AG04450 (cell line): ENCODE measurements around the gene ADH7. TPM values are rescaled to one million over a fixed set of nuclear protein-coding genes. Genes with fewer than 3 reads are reported as not detected.

Experiments
- CTCF ChIA-PET: fragments of 300-600, 350-600 bp; formaldehyde crosslinking; extraction: SDS; loops from one replicate; lab custom pipeline; 2022; ENCODE audit warnings: antibody characterized with exemption, inconsistent platforms; lab: Charles Lee
- POLR2A ChIA-PET: fragments of 350-600 bp; formaldehyde crosslinking; extraction: SDS; loops from one replicate; lab custom pipeline; 2021; ENCODE audit warnings: antibody characterized with exemption, inconsistent platforms; lab: Yijun Ruan, JAX
- DNase-seq: peaks from one replicate; pipeline ENCODE4 v3.0.0-alpha.2; 2011; ENCODE audit warnings: low read depth, low spot score
- H3K27ac ChIP-seq: one replicate; pipeline ENCODE4 v1.5.1; 2012; ENCODE audit warnings: low read depth, low read length, control low read depth
- H3K27me3 ChIP-seq: one replicate; pipeline ENCODE4 v1.6.0; 2012; ENCODE audit warnings: low read length; ENCODE audit not compliant: control insufficient read depth, insufficient read depth
- H3K4me3 ChIP-seq: 2 replicates; pipeline ENCODE4 v1.5.1; 2011; ENCODE audit warnings: mild to moderate bottlenecking, low read depth, low read length, control low read depth
- H3K9me3 ChIP-seq: 2 replicates; pipeline ENCODE4 v1.5.1; 2012; ENCODE audit warnings: low read length; ENCODE audit not compliant: control insufficient read depth, insufficient read depth
- CTCF ChIP-seq: IDR thresholded peaks from 2 replicates; pipeline ENCODE4 v1.5.1; 2011; ENCODE audit warnings: low read depth, low read length, control low read depth, inconsistent platforms
- polyA plus RNA-seq: library from polyadenylated mRNA; depleted of rRNA; stranded (reverse); fragments of >200 nt; gene quantifications from 2 replicates; pipeline ENCODE4 v1.2.3, GENCODE V29; 2011

Gene ADH7
- polyA plus RNA-seq, 1 experiment, result not detected

GRCh38 chr4:99413140-99413539 is 22.0 kb downstream of the ADH7 start:
- ChIA-PET POLR2A (no interaction called here), CTCF (interaction anchor here (3.2 kb wide), 1 partner anchor 50 kb away, joined by 14 read pairs; no protein-coding TSS in a partner anchor)
- TF ChIP-seq CTCF, result no peak
- H3K27me3 ChIP-seq, result peaks cover 2% of the 10 kb centered on the region
- no peak overlapping the region for H3K4me3 ChIP-seq
- H3K27ac ChIP-seq, result no peak overlapping the region
- DNase-seq, result no peak
- no peaks in the 10 kb centered on the region for H3K9me3 ChIP-seq

- POLR2A ChIA-PET, result no interaction called here
- Histone ChIP-seq H3K27me3 (peaks cover 2% of the 10 kb centered on the region), H3K27ac (no peak overlapping the region), H3K4me3 (no peak overlapping the region), H3K9me3 (no peaks in the 10 kb centered on the region)
- no peak for TF ChIP-seq CTCF
- no peak for DNase-seq
- CTCF ChIA-PET, result interaction anchor here (0.7 to 10.8 kb wide), 8 partner anchors 34 to 944 kb away, joined by 3 to 122 read pairs (median 5); no protein-coding TSS in a partner anchor
These were observed 24.1 kb downstream of the ADH7 start for GRCh38 chr4:99411041-99411440.

- Histone ChIP-seq H3K27me3 (peaks cover 2% of the 10 kb centered on the region), H3K9me3 (no peaks in the 10 kb centered on the region), H3K27ac (no peak overlapping the region), H3K4me3 (no peak overlapping the region)
- DNase-seq, result no peak
- ChIA-PET CTCF (interaction anchor here (0.6 to 10.8 kb wide), 6 partner anchors 33 to 943 kb away, joined by 4 to 122 read pairs (median 6); no protein-coding TSS in a partner anchor), POLR2A (no interaction called here)
- no peak for TF ChIP-seq CTCF
These were observed 25.1 kb downstream of the ADH7 start for GRCh38 chr4:99410075-99410474.

GRCh38 chr4:99408346-99408745 is 26.8 kb downstream of the ADH7 start:
- Histone ChIP-seq H3K27ac (no peak overlapping the region), H3K4me3 (no peak overlapping the region), H3K9me3 (no peaks in the 10 kb centered on the region), H3K27me3 (peaks cover 2% of the 10 kb centered on the region)
- TF ChIP-seq CTCF, result no peak
- CTCF ChIA-PET, result interaction anchor here (0.9 to 10.8 kb wide), 2 partner anchors 204 to 207 kb away, joined by 3 to 122 read pairs; no protein-coding TSS in a partner anchor
- POLR2A ChIA-PET, result no interaction called here
- DNase-seq, result no peak

GRCh38 chr4:99405433-99406115 is 29.6 kb downstream of the ADH7 start:
- H3K27ac ChIP-seq, result no peak overlapping the region
- ChIA-PET POLR2A (interaction anchor here (0.8 kb wide), 1 partner anchor 316 kb away, joined by 3 read pairs; no protein-coding TSS in a partner anchor), CTCF (interaction anchor here (0.6 to 10.8 kb wide), 36 partner anchors 9 to 1300 kb away, joined by 3 to 122 read pairs (median 5); partner anchors contain the start of genes ADH4, ADH5 and METAP1)
- peaks cover 2% of the 10 kb centered on the region for H3K27me3 ChIP-seq
- peak; percentile 70 for DNase-seq
- peak; percentile 97 for TF ChIP-seq CTCF
- H3K4me3 ChIP-seq, result no peak overlapping the region
- H3K9me3 ChIP-seq, result no peaks in the 10 kb centered on the region
